WI38 (cell line): ENCODE measurements around the gene KRTAP17-1.
A peak's percentile ranks its signal among the peaks of the same experiment; 100 is the strongest.

Source experiments
- H3K4me3 ChIP-seq: 2 replicates; pipeline ENCODE4 v1.5.1; 2011; ENCODE audit warnings: low read depth, mild to moderate bottlenecking, control low read depth, low read length
- CTCF ChIP-seq: IDR thresholded peaks from 2 replicates; pipeline ENCODE4 v1.5.1; 2012; ENCODE audit warnings: low read depth, mild to moderate bottlenecking, control low read depth, low read length

KRTAP17-1 gene

GRCh38 chr17:41324180-41325075 lies 8.9 kb upstream of the KRTAP17-1 start:
- H3K4me3 ChIP-seq = no peak overlapping the region
- no peak for TF ChIP-seq CTCF

- no peak for TF ChIP-seq CTCF
Observed at GRCh38 chr17:41322903-41323895, 7.7 kb upstream of the KRTAP17-1 start.

GRCh38 chr17:41322094-41322902 lies 6.8 kb upstream of the KRTAP17-1 start:
- no peak overlapping the region for H3K4me3 ChIP-seq
- TF ChIP-seq CTCF = peak; percentile 89

More at GRCh38 chr17:41322903-41323895, 7.7 kb upstream of the KRTAP17-1 start:
- H3K4me3 ChIP-seq = no peak overlapping the region

GRCh38 chr17:41318231-41318630 lies 2.7 kb upstream of the KRTAP17-1 start:
- no peak overlapping the region for H3K4me3 ChIP-seq
- TF ChIP-seq CTCF = no peak

- TF ChIP-seq CTCF = no peak
- H3K4me3 ChIP-seq = no peak overlapping the region
Observed at GRCh38 chr17:41315814-41316445, 420 bp upstream of the KRTAP17-1 start.

GRCh38 chr17:41311111-41311510 lies 4.4 kb downstream of the KRTAP17-1 start:
- no peak overlapping the region for H3K4me3 ChIP-seq
- TF ChIP-seq CTCF = no peak
